Measurements from ENCODE around the gene PTPRM. TPM values are rescaled to one million over a fixed set of nuclear protein-coding genes. Genes with fewer than 3 reads are reported as not detected.

Gene PTPRM
- polyA plus RNA-seq, 1 donor (not counting 4 experiments of a cell fraction or from before 2014, with no cell fraction given), result 54.5 TPM

GRCh38 chr18:8044004-8044403 is 476.9 kb downstream of the PTPRM start:
- Histone ChIP-seq H3K4me1 (ENCODE audit: control insufficient read depth, extremely low read depth, insufficient read depth, low read length) (no peaks in the 10 kb centered on the region), H4K20me1 (ENCODE audit: control insufficient read depth, extremely low read depth, insufficient read depth, low read length) (no peaks in the 10 kb centered on the region), H3K4me2 (ENCODE audit: control insufficient read depth, extremely low read depth, insufficient read depth, low read depth, low read length) (no peak overlapping the region), H3K9ac (ENCODE audit: control insufficient read depth, extremely low read depth, insufficient read depth, low read length) (no peak overlapping the region), H3K9me1 (ENCODE audit: control insufficient read depth, extremely low read depth, insufficient read depth, low read length) (no peaks in the 10 kb centered on the region), H3K79me2 (ENCODE audit: control insufficient read depth, insufficient read depth, low read length) (no peaks in the 10 kb centered on the region), H3K27ac (ENCODE audit: control insufficient read depth, insufficient read depth, low read length) (no peak overlapping the region), H3K36me3 (ENCODE audit: control insufficient read depth in 2 of 2, extremely low read depth in 1 of 2, insufficient read depth in 2 of 2, low read length in 2 of 2) (no peaks in the 10 kb centered on the region), H3K27me3 (ENCODE audit: control insufficient read depth, extremely low read depth, insufficient read depth, low read length) (no peaks in the 10 kb centered on the region), H2AFZ (ENCODE audit: control insufficient read depth, low read length) (no peak overlapping the region), H3K9me3 (ENCODE audit: control insufficient read depth, low read depth, low read length) (no peaks in the 10 kb centered on the region), H3K4me3 (ENCODE audit: control insufficient read depth in 2 of 3, extremely low read depth in 1 of 3, insufficient read depth in 2 of 3, low read depth in 1 of 3, low read length in 3 of 3) (no peak overlapping the region)
- FAIRE-seq (no peak), DNase-seq (ENCODE audit: low read depth, low spot score) (no peak)
- dilution Hi-C loops (cut with MboI; ENCODE audit: extremely low pct_ligation_motif_present, low sequenced_read_pairs), result no loop called here
- no peak for TF ChIP-seq EZH2 (IDR thresholded peaks at IDR 0.05; ENCODE audit: low read length)
- no peak for TF ChIP-seq CTCF (optimal IDR thresholded peaks at IDR 0.05 in 1 of 3, IDR thresholded peaks at IDR 0.05 in 1 of 3, conservative IDR thresholded peaks at IDR 0.05 in 1 of 3; ENCODE audit: extremely low read depth in 1 of 3, insufficient read depth in 2 of 3, low read length in 3 of 3)

GRCh38 chr18:8045160-8045883 is 478.2 kb downstream of the PTPRM start:
- Histone ChIP-seq H4K20me1 (ENCODE audit: control insufficient read depth, extremely low read depth, insufficient read depth, low read length) (no peaks in the 10 kb centered on the region), H3K4me3 (ENCODE audit: control insufficient read depth in 2 of 3, extremely low read depth in 1 of 3, insufficient read depth in 2 of 3, low read depth in 1 of 3, low read length in 3 of 3) (no peak overlapping the region), H3K79me2 (ENCODE audit: control insufficient read depth, insufficient read depth, low read length) (no peaks in the 10 kb centered on the region), H3K4me2 (ENCODE audit: control insufficient read depth, extremely low read depth, insufficient read depth, low read depth, low read length) (no peak overlapping the region), H3K9me1 (ENCODE audit: control insufficient read depth, extremely low read depth, insufficient read depth, low read length) (no peaks in the 10 kb centered on the region), H3K9ac (ENCODE audit: control insufficient read depth, extremely low read depth, insufficient read depth, low read length) (no peak overlapping the region), H3K4me1 (ENCODE audit: control insufficient read depth, extremely low read depth, insufficient read depth, low read length) (no peaks in the 10 kb centered on the region), H3K27ac (ENCODE audit: control insufficient read depth, insufficient read depth, low read length) (no peak overlapping the region), H3K27me3 (ENCODE audit: control insufficient read depth, extremely low read depth, insufficient read depth, low read length) (no peaks in the 10 kb centered on the region), H3K36me3 (ENCODE audit: control insufficient read depth in 2 of 2, extremely low read depth in 1 of 2, insufficient read depth in 2 of 2, low read length in 2 of 2) (no peaks in the 10 kb centered on the region), H3K9me3 (ENCODE audit: control insufficient read depth, low read depth, low read length) (no peaks in the 10 kb centered on the region), H2AFZ (ENCODE audit: control insufficient read depth, low read length) (no peak overlapping the region)
- DNase-seq (ENCODE audit: low read depth, low spot score) (no peak), FAIRE-seq (no peak)
- dilution Hi-C loops (cut with MboI; ENCODE audit: extremely low pct_ligation_motif_present, low sequenced_read_pairs), result no loop called here
- TF ChIP-seq EZH2 (IDR thresholded peaks at IDR 0.05; ENCODE audit: low read length), result no peak
- TF ChIP-seq CTCF (optimal IDR thresholded peaks at IDR 0.05 in 1 of 3, IDR thresholded peaks at IDR 0.05 in 1 of 3, conservative IDR thresholded peaks at IDR 0.05 in 1 of 3; ENCODE audit: extremely low read depth in 1 of 3, insufficient read depth in 2 of 3, low read length in 3 of 3), result no peak
